VCaP (cell line): ENCODE results near the gene STX4.

Experiments
- H3K27ac ChIP-seq: fragments of 450-650 bp; 2 replicates; pipeline ENCODE4 v1.5.1; 2017
- CTCF ChIP-seq: fragments of 450-650 bp; conservative IDR thresholded peaks from 2 replicates; pipeline ENCODE4 v1.5.1; 2017; ENCODE audit warnings: mild to moderate bottlenecking, moderate library complexity

STX4 gene

GRCh38 chr16:31020536-31020935 lies 12.8 kb upstream of the STX4 start:
- no peak overlapping the region for H3K27ac ChIP-seq
- TF ChIP-seq CTCF = no peak

GRCh38 chr16:31022544-31023251 lies 10.7 kb upstream of the STX4 start:
- H3K27ac ChIP-seq = no peak overlapping the region
- TF ChIP-seq CTCF = no peak

GRCh38 chr16:31023252-31023602 lies 10.1 kb upstream of the STX4 start:
- no peak for TF ChIP-seq CTCF
- H3K27ac ChIP-seq = no peak overlapping the region

- TF ChIP-seq CTCF = no peak
- no peak overlapping the region for H3K27ac ChIP-seq
Measured at GRCh38 chr16:31023627-31024226, 9.6 kb upstream of the STX4 start.

GRCh38 chr16:31025339-31025738 lies 8.0 kb upstream of the STX4 start:
- TF ChIP-seq CTCF = no peak
- no peak overlapping the region for H3K27ac ChIP-seq

- no peak for TF ChIP-seq CTCF
- no peak overlapping the region for H3K27ac ChIP-seq
Measured at GRCh38 chr16:31029272-31029671, 4.1 kb upstream of the STX4 start.

- no peak overlapping the region for H3K27ac ChIP-seq
Measured at GRCh38 chr16:31031276-31031675, 2.1 kb upstream of the STX4 start.

More at GRCh38 chr16:31031276-31031675, 2.1 kb upstream of the STX4 start:
- TF ChIP-seq CTCF = no peak
